IPS-18c (cell line): ENCODE measurements around the gene CHFR.
"Not testable (repeated sequence)": the region's sequence is repeated elsewhere in the genome, so short reads cannot be mapped to it uniquely, and the experiment has no call there.

ENCODE experiments used
- H3K4me3 ChIP-seq: 2 replicates; pipeline ENCODE4 v1.7.0; 2013; ENCODE audit warnings: low read depth, mild to moderate bottlenecking, low read length, moderate library complexity; ENCODE audit not compliant: insufficient read depth
- H3K9me3 ChIP-seq: one replicate; pipeline ENCODE4 v1.6.1; 2013; ENCODE audit warnings: mild to moderate bottlenecking, low read length, moderate library complexity; ENCODE audit not compliant: control insufficient read depth, insufficient read depth

The CHFR gene

GRCh38 chr12:132806857-132807256, 80.5 kb downstream of the CHFR start:
- peaks cover 5% of the 10 kb centered on the region for H3K9me3 ChIP-seq
- no peak overlapping the region for H3K4me3 ChIP-seq

DNA sequence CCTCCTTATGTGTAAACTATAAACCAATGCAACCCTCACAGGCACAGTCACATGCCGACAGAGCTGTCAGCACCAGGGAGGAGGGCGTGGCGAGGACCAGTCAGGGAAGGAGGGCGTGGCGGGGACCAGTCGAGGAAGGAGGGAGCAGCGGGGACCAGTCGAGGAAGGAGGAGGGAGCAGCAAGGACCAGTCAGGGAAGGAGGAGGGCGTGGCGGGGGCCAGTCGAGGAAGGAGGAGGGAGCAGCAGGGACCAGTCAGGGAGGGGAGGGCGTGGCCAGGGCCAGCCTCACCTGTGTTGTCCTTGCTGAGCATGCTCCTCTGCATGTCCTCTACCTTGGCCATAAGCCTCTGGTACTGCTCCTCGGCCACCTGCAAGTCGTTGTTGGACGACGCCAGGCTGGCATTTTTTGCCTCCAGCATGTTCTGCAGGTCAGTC, 83.0 kb downstream of the CHFR start:
- Histone ChIP-seq H3K4me3 (no peak overlapping the region), H3K9me3 (no peaks in the 10 kb centered on the region)

- Histone ChIP-seq H3K4me3 (no peak overlapping the region), H3K9me3 (no peaks in the 10 kb centered on the region)
These were observed 83.5 kb downstream of the CHFR start for GRCh38 chr12:132803888-132804287.

DNA sequence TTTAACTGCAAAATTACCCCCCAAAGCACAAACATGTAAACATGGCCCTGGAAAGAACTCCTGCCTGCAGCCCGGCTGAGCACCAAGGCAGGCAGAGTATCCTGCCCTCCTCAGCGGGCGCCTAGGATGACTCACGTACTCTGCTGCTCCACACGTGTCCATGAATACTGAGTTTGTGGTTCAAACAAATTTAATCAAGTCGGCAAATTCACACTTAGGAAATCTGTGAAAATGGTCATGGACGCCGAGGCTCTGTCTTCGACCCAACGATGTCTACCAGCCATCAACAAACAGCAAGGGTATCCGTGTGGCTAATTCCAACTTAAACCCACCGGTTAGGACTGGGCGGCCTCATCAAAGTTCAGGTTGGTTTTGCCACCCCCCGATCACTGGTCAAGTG, 84.3 kb downstream of the CHFR start:
- Histone ChIP-seq H3K4me3 (no peak overlapping the region), H3K9me3 (no peaks in the 10 kb centered on the region)

DNA sequence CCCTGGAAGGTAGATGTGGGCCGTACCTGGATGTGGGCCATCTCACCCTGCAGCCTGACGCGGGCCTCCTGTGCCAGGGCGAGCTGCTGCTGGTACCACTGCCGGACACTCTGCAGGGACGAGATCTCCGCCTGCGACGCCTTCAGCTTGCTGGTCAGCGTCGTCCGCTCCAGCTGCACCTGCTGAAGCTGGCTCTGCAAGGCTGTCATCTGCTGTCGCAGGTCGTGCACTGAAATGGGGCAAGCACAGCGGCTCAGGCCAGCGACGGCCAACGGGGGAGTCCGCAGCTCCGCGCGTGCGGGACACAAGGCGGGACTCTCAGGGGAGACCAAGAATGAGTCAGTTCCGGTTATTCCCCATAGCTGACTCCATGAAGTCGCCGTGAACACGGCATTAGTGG, 85.7 kb downstream of the CHFR start:
- Histone ChIP-seq H3K4me3 (no peak overlapping the region), H3K9me3 (no peaks in the 10 kb centered on the region)

DNA sequence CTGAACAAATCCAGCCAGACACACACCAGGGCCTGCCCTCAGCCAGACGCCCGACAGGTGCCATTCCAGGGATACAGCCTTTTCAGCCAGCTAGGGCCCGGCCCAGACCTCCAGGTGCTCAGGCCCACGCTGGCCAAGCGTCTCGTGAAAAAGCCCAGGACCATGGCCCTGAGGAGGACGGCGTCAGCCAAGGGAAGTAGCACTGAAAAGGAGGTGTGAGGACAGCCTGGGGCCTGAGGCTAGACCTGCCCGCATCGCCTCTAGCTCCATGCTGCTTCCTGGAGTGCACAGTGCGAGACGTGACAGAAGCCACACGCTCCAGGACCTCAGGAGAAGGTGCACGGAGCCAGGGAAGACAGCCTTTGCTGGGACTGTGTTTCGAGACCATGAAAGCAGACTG, 88.6 kb downstream of the CHFR start:
- Histone ChIP-seq H3K9me3 (no peaks in the 10 kb centered on the region), H3K4me3 (no peak overlapping the region)

DNA sequence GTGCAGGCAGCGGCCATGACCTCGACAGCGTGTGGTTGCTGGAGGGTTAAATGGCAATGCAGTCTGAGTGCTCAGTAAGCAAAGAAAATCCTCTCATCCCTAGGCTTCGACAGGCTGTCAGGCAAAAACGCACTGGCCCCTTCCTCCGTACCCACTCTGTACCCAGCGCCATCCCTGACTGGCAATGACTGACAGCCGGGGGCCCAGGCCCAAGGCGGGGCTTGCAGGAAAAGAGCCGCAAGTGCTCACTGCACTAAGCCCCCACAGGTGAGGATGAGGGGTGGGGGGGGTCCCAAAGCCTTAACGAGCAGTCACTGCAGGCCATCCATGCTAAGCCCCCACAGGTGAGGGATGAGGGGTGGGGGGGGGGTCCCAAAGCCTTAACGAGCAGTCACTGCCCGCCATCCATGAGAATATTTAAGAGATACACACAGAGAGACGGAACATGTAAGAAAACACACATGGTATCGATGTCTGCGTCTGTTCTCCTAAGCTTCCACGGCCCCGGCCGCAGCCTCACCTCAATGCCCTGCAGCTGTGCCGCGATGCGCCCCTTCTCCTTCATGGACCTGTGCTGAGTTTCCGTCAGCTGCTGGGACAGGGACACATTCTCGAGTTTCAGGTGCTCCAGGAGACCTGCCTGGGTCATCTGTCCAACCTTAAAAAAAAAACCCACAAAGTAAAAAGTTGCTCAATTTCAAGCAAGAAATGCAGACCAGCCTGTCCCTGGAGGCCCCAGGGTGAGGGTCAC, 89.4 kb downstream of the CHFR start:
- H3K9me3 ChIP-seq = no peaks in the 10 kb centered on the region
- no peak overlapping the region for H3K4me3 ChIP-seq

DNA sequence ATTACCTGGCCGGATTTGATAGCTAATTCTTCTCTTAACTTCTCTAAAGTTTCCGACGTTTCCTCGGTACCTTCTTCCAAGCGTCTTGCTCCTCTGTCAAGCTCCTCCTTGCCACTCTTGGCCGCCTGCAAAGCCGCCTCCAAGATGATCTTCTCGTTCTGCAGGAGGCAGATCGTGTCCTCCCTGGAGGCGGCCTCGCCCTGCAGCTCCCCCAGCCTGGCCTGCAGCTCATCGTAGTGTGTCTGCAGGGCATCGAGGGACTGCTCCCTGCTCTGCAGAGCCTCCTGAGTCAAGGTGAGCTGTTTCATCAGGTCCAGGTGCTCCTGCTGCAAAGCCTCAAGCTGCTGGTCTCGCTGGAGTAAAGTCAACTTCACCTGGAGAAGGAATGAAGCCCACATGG, 91.6 kb downstream of the CHFR start:
- H3K9me3 ChIP-seq = no peaks in the 10 kb centered on the region

DNA sequence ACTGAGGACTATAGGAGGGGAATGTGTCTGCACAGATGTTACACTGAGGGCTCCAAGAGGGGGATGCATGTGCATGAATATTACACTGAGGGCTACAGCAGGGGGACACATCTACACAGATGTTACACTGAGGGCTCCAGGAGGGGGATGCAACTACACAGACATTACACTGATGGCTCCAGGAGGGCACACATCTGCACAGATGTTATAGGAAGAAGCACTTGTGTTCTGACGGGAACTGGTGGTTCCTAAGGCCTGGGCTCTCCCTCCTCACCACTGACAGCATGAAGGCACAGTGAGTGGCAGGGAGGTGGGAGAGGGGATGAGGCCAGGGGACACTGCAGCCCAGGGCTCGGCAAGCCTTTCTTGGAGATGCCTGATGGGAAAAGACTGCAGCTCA, 95.5 kb downstream of the CHFR start:
- H3K4me3 ChIP-seq, H3K9me3 ChIP-seq: not testable (repeated sequence)

More for the DNA sequence above, 91.6 kb downstream of the CHFR start:
- no peak overlapping the region for H3K4me3 ChIP-seq

- Histone ChIP-seq H3K4me3 (no peak overlapping the region), H3K9me3 (no peaks in the 10 kb centered on the region)
These were observed 98.3 kb downstream of the CHFR start for GRCh38 chr12:132789099-132789471.

DNA sequence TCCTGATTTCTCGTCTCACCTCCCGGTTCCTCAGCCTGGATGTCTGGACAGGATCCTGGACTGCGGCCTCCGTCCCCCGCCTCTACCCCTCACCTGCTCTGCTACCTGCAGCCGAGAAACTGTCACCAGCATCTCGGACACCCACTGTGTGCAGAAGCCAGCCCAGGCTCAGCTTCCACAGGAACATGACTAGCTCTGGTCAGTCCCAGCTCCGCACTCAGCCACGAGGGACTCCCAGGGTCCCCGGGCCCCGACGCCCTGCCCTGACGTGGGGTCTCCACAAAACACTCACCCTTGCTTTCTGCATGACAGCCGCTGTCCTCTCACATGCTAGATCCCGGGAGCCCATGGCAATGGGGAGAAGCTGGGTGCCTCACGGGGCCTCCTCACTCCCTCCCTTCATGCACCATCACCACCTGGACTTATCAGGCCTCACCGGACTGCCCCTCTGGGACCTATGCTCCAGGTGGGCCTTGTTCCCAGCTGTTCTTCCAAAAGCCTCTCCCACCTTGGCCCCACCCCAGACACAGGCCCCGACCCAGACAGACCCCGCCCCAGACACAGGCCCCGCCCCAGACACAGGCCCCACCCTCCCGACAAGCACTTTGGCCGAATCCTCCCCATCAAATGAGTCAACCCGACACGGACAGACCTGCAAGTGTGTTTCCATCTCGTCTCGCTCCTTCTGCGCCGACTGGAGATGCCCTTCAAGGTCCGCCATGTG, 98.9 kb downstream of the CHFR start:
- no peak overlapping the region for H3K4me3 ChIP-seq
- no peaks in the 10 kb centered on the region for H3K9me3 ChIP-seq

DNA sequence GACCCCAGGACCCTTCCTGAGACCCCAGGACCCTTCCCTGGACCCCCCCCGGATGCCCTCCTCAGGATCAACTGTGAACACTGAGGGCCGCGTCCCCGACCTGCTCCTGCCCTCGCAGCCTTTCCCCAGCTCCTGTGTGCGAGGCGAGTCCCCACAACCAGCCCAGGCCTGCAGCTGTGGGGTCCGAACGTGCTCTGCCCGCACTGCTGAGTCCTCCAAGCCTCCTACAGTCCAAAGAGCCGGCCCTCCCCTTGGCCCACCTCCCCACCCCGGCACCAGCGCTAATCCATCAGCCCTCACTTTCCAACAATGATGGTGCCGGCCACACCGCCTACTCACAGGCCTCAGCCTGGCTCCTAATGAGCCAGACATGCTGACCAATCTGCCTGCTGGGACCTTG, 99.5 kb downstream of the CHFR start:
- Histone ChIP-seq H3K9me3 (no peaks in the 10 kb centered on the region), H3K4me3 (no peak overlapping the region)

DNA sequence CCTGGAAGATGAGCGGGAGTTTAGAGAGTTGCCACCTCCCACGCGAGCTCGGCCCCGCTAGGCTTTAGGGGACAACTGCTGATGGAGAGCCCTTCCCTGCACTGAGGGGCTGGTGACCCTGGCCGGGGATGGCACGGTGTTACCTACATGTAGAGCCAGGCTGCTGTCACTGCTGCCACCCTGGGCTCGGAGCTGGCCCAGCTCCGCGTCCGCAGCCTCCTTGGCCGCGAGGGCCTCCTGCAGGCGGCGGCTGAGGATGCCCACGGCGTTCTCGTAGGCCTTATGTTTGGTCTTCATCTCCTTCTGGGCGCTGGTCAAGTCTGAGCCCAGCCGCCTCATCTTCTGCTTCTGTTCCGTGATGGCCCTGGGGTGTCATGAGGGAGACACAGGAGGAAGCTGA, 101.2 kb downstream of the CHFR start:
- Histone ChIP-seq H3K9me3 (no peaks in the 10 kb centered on the region), H3K4me3 (no peak overlapping the region)

DNA sequence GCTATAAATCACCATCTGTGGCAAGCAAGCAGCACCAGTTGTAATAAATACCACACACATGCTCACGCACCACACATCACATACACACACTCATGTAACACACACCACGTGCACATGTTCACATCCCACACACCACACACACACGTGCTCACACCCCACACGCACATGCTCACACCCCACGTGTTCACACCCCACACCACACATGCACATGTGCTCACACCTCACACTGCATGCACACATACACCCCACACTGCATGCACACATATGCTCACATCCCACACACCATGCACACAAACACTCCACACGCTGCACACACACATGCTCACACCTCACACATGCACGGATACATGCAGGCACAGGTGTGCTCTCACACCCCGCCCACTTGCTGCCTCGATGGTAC, 102.8 kb downstream of the CHFR start:
- H3K9me3 ChIP-seq = no peaks in the 10 kb centered on the region
- H3K4me3 ChIP-seq = no peak overlapping the region

GRCh38 chr12:132783917-132784531, 103.4 kb downstream of the CHFR start:
- no peaks in the 10 kb centered on the region for H3K9me3 ChIP-seq
- H3K4me3 ChIP-seq = no peak overlapping the region
